Hepatocyte (in vitro differentiated cells): ENCODE results near the gene JARID2. TPM values are rescaled to one million over a fixed set of nuclear protein-coding genes. Genes with fewer than 3 reads are reported as not detected.

Experiments used
- DNase-seq: peaks from one replicate; pipeline ENCODE4 v3.0.0-alpha.2; 2016; ENCODE audit warnings: low spot score
- H2AFZ ChIP-seq: fragments of 200-600 bp; sonication (generic); 2 replicates; pipeline ENCODE4 v1.6.0; 2016; ENCODE audit warnings: antibody characterized with exemption, mild to moderate bottlenecking
- H3K27ac ChIP-seq: fragments of 200-600 bp; sonication (generic); 2 replicates; pipeline ENCODE4 v1.5.1; 2016; ENCODE audit warnings: mild to moderate bottlenecking
- H3K27me3 ChIP-seq: fragments of 200-600 bp; sonication (generic); 2 replicates; pipeline ENCODE4 v1.6.1; 2016
- H3K36me3 ChIP-seq: fragments of 200-600 bp; sonication (generic); replicated peaks from 2 replicates; pipeline ENCODE4 v1.5.1; 2016; ENCODE audit warnings: low read depth; ENCODE audit not compliant: insufficient read depth
- H3K4me1 ChIP-seq: fragments of 200-600 bp; sonication (generic); 2 replicates; pipeline ENCODE4 v1.5.1; 2016; ENCODE audit warnings: mild to moderate bottlenecking, moderate library complexity; ENCODE audit not compliant: insufficient read depth
- H3K4me2 ChIP-seq: fragments of 200-600 bp; sonication (generic); 2 replicates; pipeline ENCODE4 v1.6.0; 2016
- H3K4me3 ChIP-seq: fragments of 200-600 bp; sonication (generic); 2 replicates; pipeline ENCODE4 v1.5.1; 2016; ENCODE audit warnings: mild to moderate bottlenecking
- H3K79me2 ChIP-seq: fragments of 200-600 bp; sonication (generic); 2 replicates; pipeline ENCODE4 v1.6.0; 2017; ENCODE audit warnings: mild to moderate bottlenecking
- H3K9me2 ChIP-seq: fragments of 200-600 bp; sonication (generic); replicated peaks from 2 replicates; pipeline ENCODE4 v1.6.0; 2017; ENCODE audit warnings: mild to moderate bottlenecking; ENCODE audit not compliant: insufficient read depth
- H3K9me3 ChIP-seq: fragments of 200-600 bp; sonication (generic); 2 replicates; pipeline ENCODE4 v1.5.1; 2016; ENCODE audit warnings: low read depth, mild to moderate bottlenecking
- H4K20me1 ChIP-seq: fragments of 200-600 bp; sonication (generic); 2 replicates; pipeline ENCODE4 v1.6.0; 2016; ENCODE audit warnings: mild to moderate bottlenecking; ENCODE audit not compliant: insufficient read depth, poor library complexity, severe bottlenecking
- EZH2 ChIP-seq: fragments of 200-600 bp; sonication (generic); IDR thresholded peaks from 2 replicates; pipeline ENCODE4 v1.6.1; 2016; ENCODE audit warnings: antibody characterized with exemption, mild to moderate bottlenecking, borderline replicate concordance
- EZH2phosphoT487 ChIP-seq: fragments of 200-600 bp; sonication (generic); IDR thresholded peaks from one replicate; pipeline ENCODE4 v1.6.1; 2018; ENCODE audit warnings: antibody characterized with exemption, mild to moderate bottlenecking, low read depth, moderate library complexity; ENCODE audit not compliant: unreplicated experiment, severe bottlenecking
- WGBS: methylation state at CpG from one replicate; pipeline ENCODE4 v1.1.6; 2016; ENCODE audit warnings: low lambda C conversion rate; ENCODE audit errors: missing lambda C conversion rate; 5-methylcytosine and 5-hydroxymethylcytosine counted together
- polyA plus RNA-seq: library from polyadenylated mRNA; unstranded; fragments of >200 nt; fragmentation: Nextera tagmentation; extraction: Ambion mirVana; gene quantifications from 2 replicates; pipeline ENCODE4 v1.2.1, GENCODE V29; 2016
- total RNA-seq: library from RNA; depleted of rRNA; stranded (reverse); fragments of >200 nt; gene quantifications from 2 replicates; pipeline ENCODE4 v1.2.3, GENCODE V29; 2014
- TF ChIP-seq, protein P1 (sequence below): fragments of 200-600 bp; sonication (generic); IDR thresholded peaks from 2 replicates; pipeline ENCODE4 v1.5.1; 2016; ENCODE audit warnings: antibody characterized with exemption, mild to moderate bottlenecking; ENCODE audit not compliant: poor library complexity

Gene JARID2
- total and polyA plus RNA-seq, 2 experiments from 2014 or later = 4.6 to 11.6 TPM

DNA sequence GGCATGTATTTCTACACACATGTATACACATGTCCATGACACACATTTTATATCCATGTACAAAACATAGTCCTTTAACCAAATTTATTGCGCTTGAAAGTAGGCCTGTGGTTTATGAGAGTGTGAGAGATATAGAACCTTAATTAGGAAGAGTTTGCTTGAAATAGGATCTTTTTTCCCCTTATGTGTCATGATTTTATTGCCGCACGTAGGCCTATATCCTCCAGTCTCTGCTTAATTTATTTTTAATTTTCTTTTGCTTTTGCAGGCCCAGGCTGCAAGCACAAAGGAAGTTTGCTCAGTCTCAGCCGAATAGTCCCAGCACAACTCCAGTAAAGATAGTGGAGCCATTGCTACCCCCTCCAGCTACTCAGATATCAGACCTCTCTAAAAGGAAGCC is 205.9 kb downstream of the JARID2 start:
- WGBS = 91% methylated on average over 4 of the region's 4 CpGs
- peaks cover 49% of the 10 kb centered on the region for H3K79me2 ChIP-seq

DNA sequence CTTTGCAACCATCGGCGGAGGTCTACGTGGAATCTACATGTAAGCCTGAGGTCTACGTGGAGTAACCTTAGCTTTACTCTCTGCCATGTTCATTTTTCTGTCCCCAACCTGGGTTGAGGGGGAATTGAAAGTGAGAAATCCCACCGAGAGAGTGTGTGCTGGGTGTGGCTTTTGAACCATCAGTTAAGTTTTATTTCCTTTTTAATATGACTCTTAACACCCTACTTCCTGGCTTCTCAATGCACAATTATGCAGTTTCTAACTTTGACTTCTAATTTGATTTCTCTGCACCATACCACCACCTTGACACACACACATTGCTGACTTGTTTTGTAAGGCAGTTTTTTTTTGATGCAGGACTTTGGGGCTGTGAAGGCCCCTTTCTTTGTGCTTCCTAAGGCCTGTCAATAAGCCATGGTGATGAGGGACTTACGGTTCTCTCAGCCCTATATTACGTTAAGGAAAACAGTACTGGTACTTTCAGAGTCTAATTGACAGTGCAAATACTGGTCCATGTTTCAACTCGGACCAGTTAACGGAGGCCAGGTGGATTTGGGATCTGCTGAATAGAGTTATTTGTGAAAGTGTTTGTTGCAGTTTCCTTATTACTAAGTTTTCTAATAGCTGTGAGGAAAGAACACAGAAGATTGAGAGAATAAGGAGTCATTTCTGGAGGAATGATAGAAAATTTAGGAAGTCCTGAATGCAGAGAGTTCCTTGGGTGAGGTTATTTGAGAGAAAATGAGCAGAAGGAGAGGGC is 206.5 kb downstream of the JARID2 start:
- H3K9me3 ChIP-seq = no peaks in the 10 kb centered on the region
- no peak for TF ChIP-seq EZH2phosphoT487
- H4K20me1 ChIP-seq = peaks cover 4% of the 10 kb centered on the region
- 91% methylated on average over 9 of the region's 9 CpGs for WGBS
- H3K79me2 ChIP-seq = peaks cover 43% of the 10 kb centered on the region
- no peak overlapping the region for H3K4me3 ChIP-seq
- H3K36me3 ChIP-seq = no peaks in the 10 kb centered on the region
- H3K4me2 ChIP-seq = no peak overlapping the region
- DNase-seq = no peak
- no peaks in the 10 kb centered on the region for H3K27me3 ChIP-seq
- H2AFZ ChIP-seq = no peak overlapping the region
- no peak overlapping the region for H3K27ac ChIP-seq
- H3K4me1 ChIP-seq = peaks cover 2% of the 10 kb centered on the region
- no peaks in the 10 kb centered on the region for H3K9me2 ChIP-seq

More for the DNA sequence above, 205.9 kb downstream of the JARID2 start:
- no peaks in the 10 kb centered on the region for H3K36me3 ChIP-seq
- no peak overlapping the region for H3K27ac ChIP-seq
- no peak for DNase-seq
- no peaks in the 10 kb centered on the region for H3K9me3 ChIP-seq
- no peaks in the 10 kb centered on the region for H3K4me1 ChIP-seq
- H3K27me3 ChIP-seq = no peaks in the 10 kb centered on the region
- H3K9me2 ChIP-seq = no peaks in the 10 kb centered on the region
- no peak overlapping the region for H3K4me3 ChIP-seq
- TF ChIP-seq EZH2phosphoT487 = no peak
- TF ChIP-seq, protein P1, sequence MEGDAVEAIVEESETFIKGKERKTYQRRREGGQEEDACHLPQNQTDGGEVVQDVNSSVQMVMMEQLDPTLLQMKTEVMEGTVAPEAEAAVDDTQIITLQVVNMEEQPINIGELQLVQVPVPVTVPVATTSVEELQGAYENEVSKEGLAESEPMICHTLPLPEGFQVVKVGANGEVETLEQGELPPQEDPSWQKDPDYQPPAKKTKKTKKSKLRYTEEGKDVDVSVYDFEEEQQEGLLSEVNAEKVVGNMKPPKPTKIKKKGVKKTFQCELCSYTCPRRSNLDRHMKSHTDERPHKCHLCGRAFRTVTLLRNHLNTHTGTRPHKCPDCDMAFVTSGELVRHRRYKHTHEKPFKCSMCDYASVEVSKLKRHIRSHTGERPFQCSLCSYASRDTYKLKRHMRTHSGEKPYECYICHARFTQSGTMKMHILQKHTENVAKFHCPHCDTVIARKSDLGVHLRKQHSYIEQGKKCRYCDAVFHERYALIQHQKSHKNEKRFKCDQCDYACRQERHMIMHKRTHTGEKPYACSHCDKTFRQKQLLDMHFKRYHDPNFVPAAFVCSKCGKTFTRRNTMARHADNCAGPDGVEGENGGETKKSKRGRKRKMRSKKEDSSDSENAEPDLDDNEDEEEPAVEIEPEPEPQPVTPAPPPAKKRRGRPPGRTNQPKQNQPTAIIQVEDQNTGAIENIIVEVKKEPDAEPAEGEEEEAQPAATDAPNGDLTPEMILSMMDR = no peak
- no peak for TF ChIP-seq EZH2
- H2AFZ ChIP-seq = no peak overlapping the region
- H4K20me1 ChIP-seq = peaks cover 4% of the 10 kb centered on the region
- H3K4me2 ChIP-seq = no peak overlapping the region

DNA sequence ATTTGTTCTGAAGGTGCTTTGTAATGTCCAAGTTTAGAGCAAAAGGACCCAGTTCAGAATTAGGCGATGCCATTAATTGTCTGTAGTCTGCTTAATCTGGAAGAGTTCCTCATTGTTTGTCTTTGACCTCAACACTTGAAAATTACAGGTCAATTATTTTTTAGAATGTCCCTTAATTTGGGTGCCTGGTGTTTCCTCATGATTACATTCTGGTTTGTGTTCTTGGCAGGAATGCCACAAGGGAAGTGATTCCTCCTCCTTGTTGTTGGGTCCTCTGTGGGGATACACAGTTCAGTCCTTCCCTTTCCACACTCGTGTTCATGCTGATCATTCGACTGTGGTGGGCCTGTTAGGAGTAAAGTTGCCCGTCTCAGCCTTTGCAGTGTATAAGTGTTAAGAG is 207.3 kb downstream of the JARID2 start:
- no peaks in the 10 kb centered on the region for H3K9me3 ChIP-seq
- no peak for TF ChIP-seq EZH2
- no peak for TF ChIP-seq EZH2phosphoT487
- TF ChIP-seq, protein P1 = no peak
- H3K9me2 ChIP-seq = no peaks in the 10 kb centered on the region
- H4K20me1 ChIP-seq = peaks cover 4% of the 10 kb centered on the region
- H3K36me3 ChIP-seq = no peaks in the 10 kb centered on the region
- H3K4me3 ChIP-seq = no peak overlapping the region
- no peak overlapping the region for H3K27ac ChIP-seq
- WGBS = 97% methylated on average over 4 of the region's 4 CpGs
- DNase-seq = no peak
- H3K79me2 ChIP-seq = peaks cover 36% of the 10 kb centered on the region
- no peaks in the 10 kb centered on the region for H3K27me3 ChIP-seq
- H3K4me1 ChIP-seq = peaks cover 10% of the 10 kb centered on the region
- H2AFZ ChIP-seq = no peak overlapping the region
- H3K4me2 ChIP-seq = no peak overlapping the region

DNA sequence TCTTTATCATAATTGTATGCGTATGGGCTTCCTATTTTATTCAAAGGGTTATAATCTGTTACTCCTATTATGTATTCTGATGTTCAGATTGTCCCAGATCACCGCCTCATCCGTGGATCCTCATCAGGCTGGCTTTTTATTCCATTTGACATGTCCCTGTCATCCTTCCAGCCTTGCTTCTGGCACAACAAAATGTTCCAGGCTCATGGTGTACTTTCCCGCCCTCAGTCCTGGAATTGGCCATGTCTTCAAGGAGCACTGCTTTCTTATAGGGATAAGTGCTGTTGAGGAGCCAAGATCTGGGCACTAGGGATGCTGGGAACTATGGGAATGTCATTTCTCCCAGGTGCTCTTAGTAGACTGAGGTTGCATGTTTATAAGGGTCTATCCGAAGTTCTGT is 207.8 kb downstream of the JARID2 start:
- Histone ChIP-seq H3K4me2 (no peak overlapping the region), H2AFZ (no peak overlapping the region), H3K27ac (no peak overlapping the region), H4K20me1 (no peaks in the 10 kb centered on the region), H3K79me2 (peaks cover 32% of the 10 kb centered on the region), H3K27me3 (no peaks in the 10 kb centered on the region), H3K9me3 (no peaks in the 10 kb centered on the region), H3K36me3 (no peaks in the 10 kb centered on the region), H3K4me1 (peaks cover 10% of the 10 kb centered on the region), H3K9me2 (no peaks in the 10 kb centered on the region), H3K4me3 (no peak overlapping the region)
- no peak for TF ChIP-seq EZH2phosphoT487
- TF ChIP-seq EZH2 = no peak
- TF ChIP-seq, protein P1 = no peak
- DNase-seq = no peak
- WGBS = 96% methylated on average over 5 of the region's 5 CpGs
